ENCODE data around the gene ZCCHC7.
"Not testable (repeated sequence)": the region's sequence is repeated elsewhere in the genome, so short reads cannot be mapped to it uniquely, and the experiment has no call there.

ZCCHC7 gene

GRCh38 chr9:37255944-37256862, 135.8 kb downstream of the ZCCHC7 start:
- DNase-seq, result no peak

GRCh38 chr9:37259951-37260350, 139.6 kb downstream of the ZCCHC7 start:
- no peak for DNase-seq

- no peak for DNase-seq
Measured at GRCh38 chr9:37262410-37262809, 142.0 kb downstream of the ZCCHC7 start.

GRCh38 chr9:37264539-37264938, 144.2 kb downstream of the ZCCHC7 start:
- DNase-seq, result no peak

GRCh38 chr9:37266630-37267029, 146.3 kb downstream of the ZCCHC7 start:
- no peak for DNase-seq

DNA sequence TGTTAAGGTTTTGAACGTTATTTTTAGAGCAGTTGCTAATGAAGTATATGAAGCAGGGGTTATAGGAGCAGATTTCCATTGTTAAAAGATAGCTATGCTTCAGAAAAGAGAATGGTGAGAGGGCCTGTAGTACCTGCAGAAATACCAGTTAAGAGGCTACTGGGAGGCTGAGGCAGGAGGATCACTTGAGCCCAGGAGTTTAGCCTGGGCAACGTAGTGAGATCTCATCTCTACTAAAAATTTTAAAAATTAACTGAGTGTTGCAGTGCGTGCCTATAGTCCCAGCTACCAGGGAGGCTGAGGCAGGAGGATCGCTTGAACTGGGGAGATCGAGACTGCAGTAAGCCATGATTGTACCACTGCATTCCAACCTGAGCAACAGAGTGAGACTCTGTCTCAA, 148.8 kb downstream of the ZCCHC7 start:
- no peak for DNase-seq

DNA sequence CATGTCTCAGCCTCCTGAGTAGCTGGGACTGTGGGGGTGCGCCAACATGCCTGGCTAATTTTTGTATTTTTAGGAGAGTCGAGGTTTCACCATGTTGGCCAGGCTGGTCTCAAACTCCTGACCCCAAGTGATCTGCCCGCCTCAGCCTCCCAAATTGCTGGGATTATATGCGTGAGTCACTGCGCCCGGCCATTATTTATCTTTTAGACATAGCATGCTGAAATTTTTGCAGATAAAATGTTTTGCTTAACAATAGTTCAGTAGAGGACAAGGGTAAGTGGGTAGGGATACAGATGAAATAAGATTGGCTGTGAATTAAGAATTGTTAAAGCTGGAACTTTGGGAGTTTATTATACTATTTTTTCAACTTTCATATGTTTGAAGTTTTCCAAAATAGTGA, 151.3 kb downstream of the ZCCHC7 start:
- DNase-seq, result no peak

DNA sequence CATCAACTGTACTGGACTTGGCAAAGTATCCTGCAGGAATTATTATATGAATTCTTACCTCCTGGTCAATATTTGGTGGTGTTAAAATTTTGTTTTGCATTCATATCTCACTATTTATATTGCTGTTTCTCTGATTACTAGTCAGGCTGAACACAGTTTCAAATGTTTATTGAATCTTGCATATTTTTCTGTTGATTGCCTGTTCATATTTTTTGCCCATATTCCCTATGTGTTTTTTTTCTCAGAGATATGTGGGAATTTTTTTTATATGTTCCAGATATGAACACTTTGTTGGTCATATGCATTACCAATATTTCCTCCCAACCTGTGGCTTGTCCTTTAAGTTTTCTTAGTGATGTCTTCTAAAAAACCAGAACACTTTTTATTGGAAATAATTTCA, 153.2 kb downstream of the ZCCHC7 start:
- DNase-seq, result no peak

DNA sequence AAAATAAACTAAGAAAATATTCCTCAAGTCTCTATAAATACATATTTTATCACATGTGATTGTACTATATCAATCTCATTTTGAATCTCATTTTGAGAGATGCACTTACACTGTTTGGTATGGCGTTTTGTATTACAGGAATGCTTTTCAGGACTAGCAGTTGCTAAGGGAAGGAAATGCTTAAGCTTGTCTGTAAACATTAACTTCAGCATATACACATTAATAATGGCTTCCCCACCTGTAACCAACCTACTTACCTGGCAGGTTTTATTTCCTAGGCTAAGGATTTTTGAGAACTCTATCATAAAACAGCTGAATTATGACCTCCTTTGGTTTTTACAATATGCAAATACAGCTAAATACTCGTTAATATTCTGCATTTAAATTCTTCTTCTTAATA, 161.2 kb downstream of the ZCCHC7 start:
- DNase-seq, result no peak

DNA sequence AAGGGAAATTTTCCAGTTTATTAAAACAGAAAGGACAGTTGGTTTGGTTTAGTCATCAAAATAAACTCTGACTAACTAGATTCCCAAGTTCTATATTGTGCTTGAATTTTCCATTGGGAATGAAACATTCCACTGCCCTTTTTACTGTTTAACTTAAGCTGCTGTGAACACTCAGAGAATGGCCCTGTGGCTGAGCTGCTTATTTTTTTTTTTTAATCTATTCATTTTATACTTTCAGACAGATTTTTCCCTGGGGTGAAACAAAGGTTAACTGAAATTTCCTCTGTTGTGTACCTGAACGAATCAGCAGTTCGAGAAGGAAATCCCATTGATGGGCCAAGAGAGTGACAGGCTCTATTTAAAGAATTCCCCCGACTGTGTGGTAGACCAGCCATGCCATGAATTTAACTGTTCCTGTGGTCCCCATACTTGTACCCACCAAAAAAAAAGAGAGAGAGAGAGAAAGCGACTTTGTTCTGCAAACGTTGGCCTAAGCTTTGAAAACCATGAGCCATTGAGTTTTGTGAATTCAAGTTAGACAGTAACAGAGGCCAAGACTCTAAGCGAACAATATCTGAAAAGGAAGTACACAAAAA, 163.5 kb downstream of the ZCCHC7 start:
- DNase-seq, result no peak

- DNase-seq, result no peak
Measured at GRCh38 chr9:37284636-37285035, 164.3 kb downstream of the ZCCHC7 start.

DNA sequence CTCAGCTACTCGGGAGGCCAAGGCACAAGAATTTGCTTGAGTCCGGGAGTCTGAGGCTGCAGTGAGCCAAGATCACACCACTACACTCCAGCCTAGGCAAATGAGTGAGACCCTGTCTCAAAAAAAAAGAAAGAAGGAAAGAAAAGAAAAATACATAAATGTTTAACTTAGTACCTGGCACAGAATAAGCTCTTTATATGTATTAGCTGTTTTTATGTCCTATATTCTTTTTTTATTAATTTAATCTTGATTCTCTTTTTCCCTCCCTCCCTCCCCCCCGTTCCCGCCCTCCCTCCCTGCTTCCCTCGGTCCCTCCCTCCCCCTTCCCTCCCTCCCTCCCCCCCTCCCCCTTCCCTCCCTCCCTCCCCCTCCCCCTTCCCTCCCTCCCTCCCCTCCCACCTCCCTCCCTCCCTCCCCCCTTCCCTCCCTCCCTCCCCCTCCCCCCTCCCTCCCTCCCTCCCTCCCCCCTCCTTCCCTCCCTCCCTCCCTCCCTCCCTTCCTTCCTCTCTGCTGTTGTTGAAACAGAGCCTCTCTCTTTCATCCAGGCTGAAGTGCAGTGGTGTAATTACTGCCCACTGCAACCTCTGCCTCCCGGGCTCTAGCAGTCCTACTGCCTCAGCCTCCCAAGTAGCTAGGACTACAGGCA, 166.3 kb downstream of the ZCCHC7 start:
- no peak for DNase-seq

DNA sequence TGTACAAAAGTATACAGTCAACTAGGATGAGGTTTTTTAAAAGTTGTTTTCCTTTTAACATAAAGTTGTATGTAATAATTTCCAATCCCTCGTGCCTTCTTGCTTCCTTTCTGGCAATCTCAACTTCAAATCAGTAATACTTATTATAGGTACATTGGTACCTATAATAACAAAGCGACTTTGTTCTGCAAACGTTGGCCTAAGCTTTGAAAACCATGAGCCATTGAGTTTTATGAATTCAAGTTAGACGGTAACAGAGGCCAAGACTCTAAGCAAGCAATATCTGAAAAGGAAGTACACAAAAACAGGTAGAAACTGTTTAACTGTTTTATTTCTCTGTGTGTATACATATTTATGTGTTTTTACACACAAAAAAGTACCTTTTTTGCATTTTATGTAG, 166.9 kb downstream of the ZCCHC7 start:
- DNase-seq, result no peak

GRCh38 chr9:37289631-37290030, 169.3 kb downstream of the ZCCHC7 start:
- DNase-seq, result no peak

DNA sequence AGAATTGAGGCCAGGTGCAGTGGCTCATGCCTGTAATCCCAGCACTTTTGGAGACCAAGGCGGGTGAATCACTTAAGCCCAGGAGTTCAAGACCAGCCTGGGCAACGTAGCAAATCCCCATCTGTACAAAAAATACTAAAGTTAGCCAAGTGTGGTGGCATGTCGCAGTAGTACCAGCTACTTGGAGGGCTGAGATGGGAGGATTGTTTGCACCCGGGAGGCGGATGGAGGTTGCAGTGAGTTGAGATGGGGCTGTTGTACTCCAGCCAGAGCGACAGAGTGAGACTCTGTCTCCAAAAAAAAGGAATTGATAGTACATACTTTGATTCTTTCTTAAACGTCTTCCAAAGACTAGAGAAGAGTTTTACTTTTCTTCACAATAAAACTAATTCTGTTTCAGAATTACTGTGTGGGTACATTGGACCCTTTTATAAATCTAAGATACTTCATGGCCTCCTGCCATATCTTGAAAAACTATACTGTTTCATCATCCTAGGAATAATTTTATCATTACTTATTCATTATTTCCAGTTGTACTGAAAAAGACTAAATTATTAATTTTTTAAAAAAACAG, 170.1 kb downstream of the ZCCHC7 start:
- no peak for DNase-seq

DNA sequence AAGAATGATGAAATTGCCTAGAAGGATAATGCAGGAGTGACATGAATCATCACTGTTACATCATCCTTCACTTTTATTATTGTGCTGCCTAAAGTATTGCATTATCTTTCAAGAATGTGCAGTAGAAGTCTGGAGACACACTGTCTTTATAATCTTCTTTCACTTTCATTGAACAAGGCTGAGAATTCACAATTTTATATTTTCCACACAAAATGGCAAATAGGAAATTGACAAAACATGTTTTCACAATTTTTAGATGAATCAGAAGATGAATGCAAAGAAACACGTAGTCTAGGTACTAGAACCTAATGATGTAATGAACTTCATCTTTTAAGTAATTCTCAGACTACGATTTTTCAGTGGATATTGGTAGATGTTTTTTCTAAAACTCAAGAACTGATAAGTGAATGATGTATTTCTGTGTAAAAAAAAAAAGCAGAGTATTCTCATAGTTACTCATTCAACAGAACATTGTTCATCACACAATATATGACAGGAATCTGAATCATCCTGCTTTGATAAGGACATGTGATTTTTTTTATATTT, 170.6 kb downstream of the ZCCHC7 start:
- DNase-seq, result no peak

- not testable (repeated sequence) for DNase-seq
Measured at GRCh38 chr9:37291612-37292238, 171.4 kb downstream of the ZCCHC7 start.

DNA sequence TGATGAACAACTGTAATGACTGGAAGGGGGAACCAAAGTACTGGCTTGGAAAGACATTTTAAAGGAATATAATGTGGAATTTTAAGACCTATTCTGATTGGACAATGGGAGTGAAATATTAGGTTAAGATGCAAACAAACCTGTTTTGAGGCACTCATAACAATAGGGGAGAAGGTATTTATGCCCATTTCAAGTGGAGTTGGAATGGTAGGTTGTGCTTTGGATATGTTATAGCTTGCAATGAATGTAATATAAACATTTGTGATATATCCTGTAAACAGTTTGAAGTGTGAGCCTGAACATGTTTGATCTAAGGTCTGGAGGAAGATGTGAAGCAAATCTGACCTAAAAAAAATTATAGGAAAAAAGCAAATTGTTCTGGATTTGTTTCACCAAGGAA, 172.5 kb downstream of the ZCCHC7 start:
- DNase-seq, result no peak

DNA sequence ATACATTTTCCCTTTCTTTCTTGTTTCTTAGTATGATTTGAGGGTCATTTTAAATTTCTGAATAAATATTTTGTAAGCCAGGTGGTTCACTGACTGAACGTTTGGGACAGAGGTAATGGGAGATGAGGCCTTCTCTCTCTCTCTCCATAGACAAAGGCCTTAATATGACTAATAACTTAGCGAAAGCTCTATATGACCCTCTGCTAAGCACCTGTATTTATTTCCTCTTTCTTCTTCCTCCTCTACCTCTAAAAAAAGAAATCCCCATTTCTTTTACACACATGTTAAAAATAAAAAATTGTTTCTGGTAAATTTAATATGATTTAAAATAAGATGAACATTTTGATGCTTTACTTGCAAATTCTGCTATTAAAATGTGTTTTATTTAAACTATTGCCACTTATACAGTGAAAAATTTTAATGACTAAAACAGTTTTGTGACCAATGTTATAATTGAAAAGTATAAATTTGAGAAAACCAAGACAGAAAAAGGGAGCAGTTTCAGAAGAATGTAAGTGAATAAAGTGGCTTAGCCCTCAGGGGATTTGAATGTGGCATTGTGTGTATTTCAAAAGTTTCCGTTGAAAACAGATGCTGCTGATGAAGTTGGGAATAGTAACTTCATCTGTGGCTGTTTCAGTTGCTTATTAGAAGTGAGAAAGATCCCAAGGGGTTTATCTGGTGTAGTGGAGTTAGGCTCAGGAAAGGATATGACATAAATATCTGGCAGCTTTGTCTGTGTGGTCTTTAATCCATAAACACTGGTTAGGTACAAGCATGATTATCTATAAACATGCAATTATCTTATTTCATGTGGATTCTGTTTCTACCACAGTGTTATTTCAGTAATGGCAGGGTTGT, 173.5 kb downstream of the ZCCHC7 start:
- DNase-seq, result no peak

GRCh38 chr9:37295178-37295577, 174.8 kb downstream of the ZCCHC7 start:
- DNase-seq, result no peak

GRCh38 chr9:37295796-37296195, 175.4 kb downstream of the ZCCHC7 start:
- no peak for DNase-seq

- DNase-seq, result no peak
Measured at GRCh38 chr9:37297592-37297991, 177.2 kb downstream of the ZCCHC7 start.

Measured in T-helper 9 cell (primary cell).